Measurements from ENCODE around the gene ANTXR1. TPM values are rescaled to one million over a fixed set of nuclear protein-coding genes. Genes with fewer than 3 reads are reported as not detected.

ANTXR1 gene
- total RNA-seq, 1 experiment from 2014 or later = 67.4 TPM

- H3K27ac ChIP-seq = no peak overlapping the region
- peaks cover 42% of the 10 kb centered on the region for H3K36me3 ChIP-seq
- peaks cover 36% of the 10 kb centered on the region for H3K4me1 ChIP-seq
- no peak for DNase-seq
- H3K4me3 ChIP-seq = no peak overlapping the region
- no peaks in the 10 kb centered on the region for H3K27me3 ChIP-seq
- no peaks in the 10 kb centered on the region for H3K9me3 ChIP-seq (replicated peaks)
Measured at GRCh38 chr2:69151931-69152330, 139.0 kb downstream of the ANTXR1 start.

- Histone ChIP-seq H3K36me3 (peaks cover 51% of the 10 kb centered on the region), H3K4me1 (peaks cover 27% of the 10 kb centered on the region), H3K27ac (no peak overlapping the region), H3K4me3 (no peak overlapping the region), H3K9me3 (replicated peaks) (no peaks in the 10 kb centered on the region), H3K27me3 (no peaks in the 10 kb centered on the region)
- DNase-seq = no peak
Measured at GRCh38 chr2:69152847-69153583, 140.0 kb downstream of the ANTXR1 start.

GRCh38 chr2:69154106-69154505 is 141.1 kb downstream of the ANTXR1 start:
- Histone ChIP-seq H3K36me3 (peaks cover 62% of the 10 kb centered on the region), H3K27ac (no peak overlapping the region), H3K4me1 (peaks cover 16% of the 10 kb centered on the region), H3K9me3 (replicated peaks) (no peaks in the 10 kb centered on the region), H3K4me3 (no peak overlapping the region), H3K27me3 (no peaks in the 10 kb centered on the region)
- DNase-seq = no peak

GRCh38 chr2:69156624-69157023 is 143.6 kb downstream of the ANTXR1 start:
- no peak for DNase-seq
- H3K9me3 ChIP-seq (replicated peaks) = no peaks in the 10 kb centered on the region
- H3K27me3 ChIP-seq = no peaks in the 10 kb centered on the region
- peaks cover 69% of the 10 kb centered on the region for H3K36me3 ChIP-seq
- H3K27ac ChIP-seq = no peak overlapping the region
- peaks cover 4% of the 10 kb centered on the region for H3K4me1 ChIP-seq
- no peak overlapping the region for H3K4me3 ChIP-seq

- Histone ChIP-seq H3K27me3 (no peaks in the 10 kb centered on the region), H3K27ac (no peak overlapping the region), H3K4me1 (peaks cover 9% of the 10 kb centered on the region), H3K9me3 (replicated peaks) (no peaks in the 10 kb centered on the region), H3K36me3 (peaks cover 63% of the 10 kb centered on the region), H3K4me3 (no peak overlapping the region)
- DNase-seq = no peak
Measured at GRCh38 chr2:69157441-69157840, 144.5 kb downstream of the ANTXR1 start.

GRCh38 chr2:69159986-69160385 is 147.0 kb downstream of the ANTXR1 start:
- no peak overlapping the region for H3K27ac ChIP-seq
- H3K4me1 ChIP-seq = peaks cover 18% of the 10 kb centered on the region
- peaks cover 63% of the 10 kb centered on the region for H3K36me3 ChIP-seq
- no peaks in the 10 kb centered on the region for H3K27me3 ChIP-seq
- no peak overlapping the region for H3K4me3 ChIP-seq
- H3K9me3 ChIP-seq (replicated peaks) = no peaks in the 10 kb centered on the region
- DNase-seq = no peak

- peaks cover 18% of the 10 kb centered on the region for H3K4me1 ChIP-seq
- H3K27me3 ChIP-seq = no peaks in the 10 kb centered on the region
- H3K9me3 ChIP-seq (replicated peaks) = no peaks in the 10 kb centered on the region
- H3K4me3 ChIP-seq = no peak overlapping the region
- no peak overlapping the region; the same call in 1 of the 2 replicates for H3K27ac ChIP-seq
- H3K36me3 ChIP-seq = peaks cover 69% of the 10 kb centered on the region
- no peak for DNase-seq
Measured at GRCh38 chr2:69162057-69162456, 149.1 kb downstream of the ANTXR1 start.

- DNase-seq = no peak
- H3K4me3 ChIP-seq = no peak overlapping the region
- no peaks in the 10 kb centered on the region for H3K27me3 ChIP-seq
- peaks cover 67% of the 10 kb centered on the region for H3K36me3 ChIP-seq
- no peaks in the 10 kb centered on the region for H3K9me3 ChIP-seq (replicated peaks)
- peaks cover 21% of the 10 kb centered on the region for H3K4me1 ChIP-seq
- no peak overlapping the region; the same call in 1 of the 2 replicates for H3K27ac ChIP-seq
Measured at GRCh38 chr2:69163109-69163508, 150.1 kb downstream of the ANTXR1 start.

- peaks cover 25% of the 10 kb centered on the region for H3K4me1 ChIP-seq
- no peak overlapping the region; the same call in 1 of the 2 replicates for H3K27ac ChIP-seq
- H3K4me3 ChIP-seq = no peak overlapping the region
- H3K36me3 ChIP-seq = peaks cover 67% of the 10 kb centered on the region
- H3K9me3 ChIP-seq (replicated peaks) = no peaks in the 10 kb centered on the region
- no peaks in the 10 kb centered on the region for H3K27me3 ChIP-seq
- no peak for DNase-seq
Measured at GRCh38 chr2:69163556-69163955, 150.6 kb downstream of the ANTXR1 start.

GRCh38 chr2:69164061-69164778 is 151.2 kb downstream of the ANTXR1 start:
- Histone ChIP-seq H3K9me3 (replicated peaks) (no peaks in the 10 kb centered on the region), H3K27me3 (no peaks in the 10 kb centered on the region), H3K4me1 (peaks cover 32% of the 10 kb centered on the region), H3K36me3 (peaks cover 62% of the 10 kb centered on the region), H3K27ac (no peak overlapping the region), H3K4me3 (no peak overlapping the region)
- DNase-seq = no peak

- Histone ChIP-seq H3K9me3 (replicated peaks) (no peaks in the 10 kb centered on the region), H3K36me3 (peaks cover 56% of the 10 kb centered on the region), H3K4me1 (peaks cover 41% of the 10 kb centered on the region), H3K4me3 (no peak overlapping the region), H3K27me3 (no peaks in the 10 kb centered on the region), H3K27ac (no peak overlapping the region)
- no peak for DNase-seq
Measured at GRCh38 chr2:69165091-69165880, 152.3 kb downstream of the ANTXR1 start.

- H3K4me1 ChIP-seq = peaks cover 52% of the 10 kb centered on the region
- no peaks in the 10 kb centered on the region for H3K9me3 ChIP-seq (replicated peaks)
- peaks cover 56% of the 10 kb centered on the region for H3K36me3 ChIP-seq
- no peak overlapping the region for H3K27ac ChIP-seq
- H3K4me3 ChIP-seq = no peak overlapping the region
- H3K27me3 ChIP-seq = no peaks in the 10 kb centered on the region
- DNase-seq = no peak
Measured at GRCh38 chr2:69166465-69166811, 153.5 kb downstream of the ANTXR1 start.

GRCh38 chr2:69166812-69167468 is 154.0 kb downstream of the ANTXR1 start:
- no peaks in the 10 kb centered on the region for H3K9me3 ChIP-seq (replicated peaks)
- no peaks in the 10 kb centered on the region for H3K27me3 ChIP-seq
- no peak for DNase-seq
- peaks cover 56% of the 10 kb centered on the region for H3K36me3 ChIP-seq
- H3K4me1 ChIP-seq = peaks cover 57% of the 10 kb centered on the region
- H3K27ac ChIP-seq = no peak overlapping the region
- H3K4me3 ChIP-seq = no peak overlapping the region

GRCh38 chr2:69167469-69167822 is 154.5 kb downstream of the ANTXR1 start:
- Histone ChIP-seq H3K4me1 (peaks cover 52% of the 10 kb centered on the region), H3K36me3 (peaks cover 55% of the 10 kb centered on the region), H3K27ac (no peak overlapping the region), H3K27me3 (no peaks in the 10 kb centered on the region), H3K4me3 (no peak overlapping the region), H3K9me3 (replicated peaks) (no peaks in the 10 kb centered on the region)
- no peak for DNase-seq
